GM18873 (cell line): ENCODE data around the gene ZFP62.
A peak's percentile ranks its signal among the peaks of the same experiment; 100 is the strongest.
"Not testable (repeated sequence)": the region's sequence is repeated elsewhere in the genome, so short reads cannot be mapped to it uniquely, and the experiment has no call there.

Experiments
- ATAC-seq: cut with Tn5 transposase; IDR thresholded peaks from one replicate; pipeline ENCODE4 v1.9.1; 2021; ENCODE audit warnings: mild to moderate bottlenecking, moderate library complexity, moderate number of reproducible peaks; ENCODE audit not compliant: unreplicated experiment, low FRiP score

Gene ZFP62

DNA sequence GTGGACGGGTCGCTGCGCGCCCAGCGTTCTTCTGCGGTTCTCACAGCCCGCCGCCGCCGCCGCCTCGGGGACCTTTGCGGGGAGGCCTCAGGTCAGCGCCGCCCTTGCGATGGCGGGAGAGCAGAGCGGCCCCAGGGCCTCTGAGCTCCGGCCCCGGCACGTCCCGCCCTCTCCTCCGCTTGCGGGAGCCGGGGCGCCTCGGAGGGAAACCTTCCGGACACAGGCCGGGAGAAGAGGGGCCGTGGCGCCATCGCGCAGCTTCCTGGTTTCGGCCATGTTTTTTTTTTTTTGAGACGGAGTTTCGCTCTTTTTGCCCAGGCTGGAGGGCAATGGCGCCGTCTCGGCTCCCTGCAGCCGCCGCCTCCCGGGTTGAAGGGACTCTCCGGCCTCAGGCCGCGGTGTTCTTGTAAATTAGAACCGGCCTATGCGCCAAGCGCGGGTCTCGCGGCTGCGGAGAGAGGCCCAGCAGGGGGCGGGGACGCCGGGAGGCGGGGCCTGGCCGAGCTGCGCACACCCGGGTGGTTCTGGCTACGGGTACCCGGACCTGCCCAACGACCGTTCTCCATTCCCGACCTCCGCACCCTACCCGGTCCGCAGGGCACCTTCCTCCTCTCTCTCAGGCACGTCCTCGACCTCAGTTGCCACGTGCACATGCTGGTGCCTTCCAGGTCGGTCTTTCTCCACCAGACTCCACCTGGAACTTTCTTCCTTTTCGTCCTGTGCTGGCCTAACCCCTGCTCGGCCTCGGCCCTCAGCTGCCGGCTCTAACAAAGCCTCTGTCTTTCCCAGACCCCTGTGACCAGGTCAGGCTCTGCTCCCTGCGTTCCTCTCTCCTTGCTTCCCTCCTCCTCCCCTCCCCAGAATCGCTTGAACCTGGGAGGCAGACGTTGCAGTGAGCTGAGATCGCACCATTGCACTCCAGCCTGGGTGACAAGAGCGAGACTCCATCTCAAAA is 29.7 kb downstream of the ZFP62 start:
- peak; percentile 67 for ATAC-seq

- peak; percentile 17 for ATAC-seq
These were observed 30.6 kb downstream of the ZFP62 start for GRCh38 chr5:180830253-180831138.

DNA sequence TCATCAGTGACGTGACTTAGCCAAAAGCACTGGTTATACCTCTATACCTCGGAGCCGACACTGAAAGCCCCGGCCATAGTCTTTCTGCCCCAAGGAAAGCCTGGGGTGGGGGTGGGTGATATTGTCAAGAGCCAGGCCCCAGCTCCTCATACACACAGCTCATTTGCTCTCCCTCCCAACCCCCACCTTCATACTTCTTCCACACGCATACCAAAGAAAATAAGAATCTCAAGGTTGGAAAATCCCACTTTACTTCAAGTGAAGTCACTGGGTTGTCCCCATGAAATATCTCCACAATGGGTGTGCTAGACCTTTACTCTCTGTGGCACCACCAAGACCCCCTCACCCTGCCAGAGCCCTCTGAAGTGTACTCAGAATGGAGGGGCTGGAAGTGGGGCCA is 31.4 kb downstream of the ZFP62 start:
- ATAC-seq, result no peak

DNA sequence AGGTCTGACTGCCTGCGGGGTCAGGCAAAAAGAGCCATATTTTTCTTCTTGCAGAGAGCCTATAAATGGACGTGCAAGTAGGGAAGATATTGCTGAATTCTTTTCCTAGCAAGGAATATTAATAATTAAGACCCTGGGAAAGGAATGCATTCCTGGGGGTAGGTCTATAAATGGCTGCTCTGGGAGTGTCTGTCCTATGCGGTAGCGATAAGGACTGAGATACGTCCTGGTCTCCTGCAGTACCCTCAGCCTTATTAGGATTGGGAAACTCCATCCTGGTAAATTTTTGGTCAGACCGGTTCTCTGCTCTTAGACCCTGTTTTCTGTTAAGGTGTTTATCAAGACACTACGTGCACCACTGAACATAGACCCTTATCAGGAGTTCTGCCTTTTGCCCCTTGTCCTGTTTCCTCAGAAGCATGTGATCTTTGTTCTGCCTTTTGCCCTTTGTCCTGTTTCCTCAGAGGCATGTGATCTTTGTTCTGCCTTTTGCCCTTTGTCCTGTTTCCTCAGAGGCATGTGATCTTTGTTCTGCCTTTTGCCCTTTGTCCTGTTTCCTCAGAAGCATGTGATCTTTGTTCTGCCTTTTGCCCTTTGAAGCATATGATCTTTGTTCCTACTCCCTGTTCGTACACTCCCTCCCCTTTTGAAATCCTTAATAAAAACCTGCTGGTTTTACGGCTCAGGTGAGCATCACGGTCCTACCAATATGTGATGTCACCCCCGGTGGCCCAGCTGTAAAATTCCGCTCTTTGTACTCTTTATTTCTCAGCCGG is 32.1 kb downstream of the ZFP62 start:
- not testable (repeated sequence) for ATAC-seq

GRCh38 chr5:180827374-180827773 is 33.7 kb downstream of the ZFP62 start:
- not testable (repeated sequence) for ATAC-seq

- no peak for ATAC-seq
These were observed 35.1 kb downstream of the ZFP62 start for GRCh38 chr5:180825768-180826525.

- ATAC-seq, result no peak
These were observed 36.2 kb downstream of the ZFP62 start for GRCh38 chr5:180824630-180825476.

DNA sequence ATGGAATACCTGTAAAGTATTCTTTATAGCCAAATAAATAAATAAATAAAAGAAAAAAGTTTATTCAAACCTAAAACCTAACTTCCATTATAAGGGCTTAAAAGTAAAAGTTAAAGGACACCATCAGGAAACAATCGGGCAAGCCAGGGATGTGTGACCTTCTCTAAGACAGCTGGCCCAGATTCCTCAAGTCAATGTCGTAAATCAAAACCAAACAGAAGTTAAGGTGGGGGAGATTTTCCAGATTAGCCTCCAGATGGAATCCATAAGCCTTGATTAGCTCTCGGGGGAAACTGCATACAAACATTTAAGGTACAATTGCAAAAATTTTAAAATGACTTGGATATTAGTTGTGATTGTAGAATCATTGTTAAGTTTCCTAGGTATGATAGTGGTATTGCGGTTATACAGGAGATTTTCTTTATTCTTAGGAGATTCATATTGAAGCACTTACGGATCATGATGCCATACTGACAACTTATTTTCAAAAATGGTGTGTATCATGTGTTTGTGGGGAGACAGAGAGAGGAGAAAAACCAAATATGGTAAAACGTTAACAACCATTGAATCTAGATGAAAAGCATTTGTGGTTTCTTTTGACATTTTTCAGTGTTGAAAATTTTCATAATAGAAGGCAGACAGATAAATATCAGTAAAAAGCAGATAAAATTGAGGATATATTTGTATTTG is 37.0 kb downstream of the ZFP62 start:
- ATAC-seq, result no peak

- no peak for ATAC-seq
These were observed 37.7 kb downstream of the ZFP62 start for GRCh38 chr5:180823346-180823745.

- ATAC-seq, result no peak
These were observed 39.5 kb downstream of the ZFP62 start for GRCh38 chr5:180821538-180821937.

DNA sequence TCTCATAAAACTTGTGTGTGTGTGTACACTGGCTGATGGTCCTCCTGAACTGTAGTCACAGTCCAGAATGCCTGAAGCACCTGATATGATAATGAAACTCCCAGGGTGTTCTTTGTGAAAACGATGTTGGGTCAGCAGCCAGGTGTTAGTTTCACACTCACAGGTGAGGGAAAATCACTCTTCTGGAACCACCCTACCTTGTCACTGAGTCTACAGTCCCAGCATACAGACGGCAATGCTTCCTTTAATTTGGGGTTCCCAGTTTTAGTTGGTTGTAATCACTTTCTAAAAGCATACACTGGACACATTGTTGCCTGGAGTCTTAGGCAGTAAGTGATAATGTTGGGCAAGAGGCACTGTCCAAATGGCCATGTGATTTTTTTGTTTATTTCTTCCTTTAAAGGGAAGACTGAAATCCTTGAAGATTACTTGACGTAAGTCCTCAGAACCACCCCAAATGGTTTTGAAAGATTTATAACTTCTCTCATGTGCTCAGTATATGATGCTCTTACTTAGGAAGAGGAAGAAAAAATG is 40.2 kb downstream of the ZFP62 start:
- peak; percentile 74 for ATAC-seq

DNA sequence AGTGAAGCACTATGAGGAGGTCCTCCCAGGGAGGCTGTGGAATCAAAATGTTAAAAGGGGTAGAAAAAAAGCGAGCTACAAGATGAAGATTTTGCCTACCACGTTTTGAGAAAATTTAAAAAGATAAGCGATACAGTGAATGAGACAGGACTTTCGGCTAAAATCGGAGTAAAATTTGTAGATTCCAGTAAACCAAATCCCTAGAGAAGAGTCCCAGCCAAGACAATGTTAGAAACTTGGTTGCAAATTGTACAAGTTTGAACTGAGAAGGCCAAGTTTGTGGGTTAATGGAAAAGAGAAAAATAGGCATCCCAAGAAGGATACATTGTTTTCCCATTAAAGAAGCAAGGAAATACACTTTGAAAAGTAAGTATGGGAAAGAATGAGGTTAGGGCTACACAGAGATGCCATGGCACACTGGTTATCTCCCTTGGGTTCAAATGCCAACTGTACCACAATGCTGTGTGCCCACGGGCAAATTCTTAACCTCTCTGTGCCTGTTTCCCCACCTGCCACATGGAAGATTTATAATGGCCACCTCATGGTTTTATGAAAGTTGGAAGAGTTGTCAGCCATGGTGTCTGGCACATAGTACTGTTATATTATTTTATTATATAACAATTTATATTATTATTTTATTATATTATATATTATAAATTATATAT is 42.3 kb downstream of the ZFP62 start:
- ATAC-seq, result no peak

- ATAC-seq, result no peak
These were observed 43.0 kb downstream of the ZFP62 start for GRCh38 chr5:180817893-180818674.

DNA sequence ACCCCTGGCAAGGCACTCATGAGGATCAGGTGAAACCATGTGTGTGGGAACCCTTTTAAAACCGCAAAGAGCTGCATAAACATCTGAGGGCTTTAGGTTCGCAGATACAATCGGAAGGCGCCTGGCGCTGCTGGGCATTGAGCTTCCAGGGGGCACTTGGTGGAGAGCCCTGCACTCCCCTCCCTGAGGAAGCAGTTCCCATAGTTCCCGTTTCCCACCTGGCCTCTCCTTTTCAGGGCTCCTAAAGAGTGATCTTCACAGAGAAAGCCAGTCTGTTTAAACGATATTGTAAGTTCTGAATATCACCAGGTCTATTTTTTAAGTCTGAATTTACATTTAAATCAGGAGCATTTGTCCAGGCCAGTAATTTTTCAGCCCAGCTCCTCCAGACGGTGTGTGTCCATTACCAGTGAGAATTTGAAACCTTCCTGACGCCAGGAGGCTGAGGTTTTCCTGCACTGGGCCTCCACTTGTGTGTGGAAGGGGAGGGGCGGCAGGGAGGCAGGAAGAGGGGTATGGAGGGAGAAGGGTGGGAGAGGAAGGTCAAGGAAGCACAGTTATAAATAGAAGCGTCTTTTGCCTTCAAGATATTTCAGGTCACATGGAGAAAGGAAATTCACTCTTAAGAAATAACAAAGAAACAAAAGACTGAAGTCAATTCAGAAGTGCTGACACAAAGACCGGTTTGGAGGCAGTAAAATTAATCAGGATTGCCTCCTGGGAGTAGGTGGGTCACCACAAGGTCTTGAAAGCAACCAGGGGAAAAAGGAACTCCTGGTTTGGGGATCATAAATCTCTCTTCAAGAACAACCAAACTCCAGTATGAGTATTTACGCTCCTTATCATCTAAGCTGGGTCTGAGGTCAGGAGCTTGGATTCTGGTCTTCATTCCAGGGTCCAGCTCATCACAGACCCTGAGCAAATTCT is 44.2 kb downstream of the ZFP62 start:
- no peak for ATAC-seq

DNA sequence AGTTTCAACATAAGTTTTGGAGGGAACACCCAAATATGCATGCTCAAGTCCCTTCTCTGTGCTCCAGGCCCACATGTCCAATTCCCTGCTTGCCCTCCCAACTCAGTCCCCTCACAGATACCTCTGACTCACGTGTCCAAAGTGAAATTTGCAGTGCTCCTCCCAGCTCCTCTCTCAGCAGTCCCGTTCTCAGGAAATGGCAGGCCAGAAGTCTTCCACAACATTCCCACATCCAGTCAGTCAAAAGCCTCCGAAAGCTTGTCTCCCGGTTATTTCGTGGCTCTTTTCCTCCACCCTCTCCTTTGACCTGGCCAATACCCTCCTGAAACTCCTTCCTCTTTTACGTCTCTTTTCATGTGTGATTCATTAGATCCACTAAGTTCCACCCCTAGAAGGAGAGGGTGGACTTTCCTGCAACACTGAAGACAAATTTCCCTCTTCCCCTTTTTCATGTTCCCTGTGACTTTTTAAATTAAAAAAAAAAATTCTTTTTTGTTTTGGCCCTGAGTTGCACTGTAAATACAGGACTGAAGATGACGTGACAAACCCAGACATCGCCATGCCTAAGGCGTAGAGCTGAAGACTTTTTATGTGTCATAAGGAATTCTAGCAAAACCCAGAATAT is 45.7 kb downstream of the ZFP62 start:
- no peak for ATAC-seq
